K562 (cell line): ENCODE data around the gene ULK1.

ENCODE experiments used
- ATF3 ChIP-seq, 2 experiments: fragments of 450-650 bp in 1 of 2; sonication (generic) in 1 of 2; formaldehyde crosslinking in 1 of 2; IDR thresholded peaks in 1 of 2; conservative IDR thresholded peaks in 1 of 2; 2 replicates each; pipeline versions ENCODE4 v1.6.1 to v1.8.1; 2016 to 2023; ENCODE audit warnings: mild to moderate bottlenecking in 2 of 2, moderate library complexity in 2 of 2, inconsistent platforms in 1 of 2, missing genetic modification reagents in 1 of 2
- ELK3 ChIP-seq: fragments of 450-650 bp; formaldehyde crosslinking; IDR thresholded peaks from 2 replicates; pipeline ENCODE4 v1.4.0; 2020; ENCODE audit warnings: mild to moderate bottlenecking
- EP300 ChIP-seq: IDR thresholded peaks from 2 replicates; pipeline ENCODE4 v1.6.1; 2012; ENCODE audit warnings: low read length, improper control_type of control experiment
- GABPB1 ChIP-seq: sonication (generic); formaldehyde crosslinking; IDR thresholded peaks from 2 replicates; pipeline ENCODE4 v1.8.0; 2022; ENCODE audit warnings: mild to moderate bottlenecking, missing genetic modification reagents
- HMG20A ChIP-seq: fragments of 450-650 bp; formaldehyde crosslinking; conservative IDR thresholded peaks from 2 replicates; pipeline ENCODE4 v1.4.0; 2020; ENCODE audit warnings: mild to moderate bottlenecking, mixed read lengths
- MAX ChIP-seq: sonication (generic); formaldehyde crosslinking; IDR thresholded peaks from 2 replicates; pipeline ENCODE4 v1.9.0; 2022; ENCODE audit warnings: mild to moderate bottlenecking, missing genetic modification reagents
- NCOA2 ChIP-seq, 2 experiments: fragments of 450-650 bp; IDR thresholded peaks; 2 replicates each; pipeline ENCODE4 v1.6.1; 2018; ENCODE audit warnings: mild to moderate bottlenecking in 2 of 2, moderate library complexity in 1 of 2; ENCODE audit not compliant: partially characterized antibody in 2 of 2
- NELFE ChIP-seq: IDR thresholded peaks from 2 replicates; pipeline ENCODE4 v1.6.1; 2011; ENCODE audit warnings: mild to moderate bottlenecking; ENCODE audit not compliant: insufficient read depth, insufficient read length
- NR1H2 ChIP-seq: sonication (generic); formaldehyde crosslinking; IDR thresholded peaks from 2 replicates; pipeline ENCODE4 v1.4.0; 2020; ENCODE audit warnings: mild to moderate bottlenecking, missing genetic modification reagents
- YY1 ChIP-seq, 3 experiments: IDR thresholded peaks; 2 replicates each; pipeline ENCODE4 v1.6.1; 2011; ENCODE audit warnings: low read length in 2 of 3, mild to moderate bottlenecking in 2 of 3, moderate library complexity in 2 of 3, borderline replicate concordance in 1 of 3, control low read depth in 1 of 3, low read depth in 1 of 3; ENCODE audit not compliant: insufficient read depth in 3 of 3, insufficient replicate concordance in 2 of 3, control insufficient read depth in 1 of 3, insufficient read length in 1 of 3; ENCODE audit errors: extremely low read depth in 1 of 3
- ZHX1 ChIP-seq: fragments of 150-350 bp; conservative IDR thresholded peaks from 2 replicates; pipeline ENCODE4 v1.6.1; 2014; ENCODE audit warnings: low read length
- ZNF445 ChIP-seq: fragments of 250-450 bp; sonication (Bioruptor Pico); IDR thresholded peaks from 2 replicates; pipeline ENCODE4 v1.4.0; 2020; ENCODE audit warnings: low read depth, mild to moderate bottlenecking, moderate library complexity
- ZNF668 ChIP-seq: fragments of 250-450 bp; sonication (Bioruptor Pico); IDR thresholded peaks from 2 replicates; pipeline ENCODE4 v1.8.0; 2022; ENCODE audit warnings: mild to moderate bottlenecking, inconsistent platforms
- TF ChIP-seq, protein P1 (sequence below), 3 experiments: IDR thresholded peaks in 2 of 3; conservative IDR thresholded peaks in 1 of 3; 2 replicates each; pipeline ENCODE4 v1.5.1; 2011 to 2012; ENCODE audit warnings: low read length in 3 of 3, mild to moderate bottlenecking in 3 of 3, control low read depth in 2 of 3, improper control_type of control experiment in 1 of 3, inconsistent platforms in 1 of 3, low read depth in 1 of 3, mixed read lengths in 1 of 3, moderate library complexity in 1 of 3; ENCODE audit not compliant: insufficient read depth in 2 of 3

- TF ChIP-seq NCOA2 (IDR thresholded peaks at IDR 0.05; ENCODE audit: partially characterized antibody in 2 of 2) (no peak), NELFE (no peak), YY1 (IDR thresholded peaks at IDR 0.05; ENCODE audit: borderline replicate concordance in 1 of 3, control insufficient read depth in 1 of 3, extremely low read depth in 1 of 3, insufficient read depth in 3 of 3, insufficient read length in 1 of 3, insufficient replicate concordance in 2 of 3, low read depth in 1 of 3, low read length in 2 of 3) (no peak), MAX (CRISPR knock-in tag) (no peak), ATF3 (IDR thresholded peaks at IDR 0.05) (no peak), ATF3 (CRISPR knock-in tag; conservative IDR thresholded peaks at IDR 0.05) (no peak), HMG20A (CRISPR knock-in tag) (no peak), GABPB1 (CRISPR knock-in tag) (no peak), ZNF668 (CRISPR knock-in tag) (no peak), EP300 (no peak), NR1H2 (CRISPR knock-in tag) (no peak), ELK3 (CRISPR knock-in tag) (no peak), ZHX1 (no peak), ZNF445 (CRISPR knock-in tag) (no peak)
- TF ChIP-seq, protein P1, sequence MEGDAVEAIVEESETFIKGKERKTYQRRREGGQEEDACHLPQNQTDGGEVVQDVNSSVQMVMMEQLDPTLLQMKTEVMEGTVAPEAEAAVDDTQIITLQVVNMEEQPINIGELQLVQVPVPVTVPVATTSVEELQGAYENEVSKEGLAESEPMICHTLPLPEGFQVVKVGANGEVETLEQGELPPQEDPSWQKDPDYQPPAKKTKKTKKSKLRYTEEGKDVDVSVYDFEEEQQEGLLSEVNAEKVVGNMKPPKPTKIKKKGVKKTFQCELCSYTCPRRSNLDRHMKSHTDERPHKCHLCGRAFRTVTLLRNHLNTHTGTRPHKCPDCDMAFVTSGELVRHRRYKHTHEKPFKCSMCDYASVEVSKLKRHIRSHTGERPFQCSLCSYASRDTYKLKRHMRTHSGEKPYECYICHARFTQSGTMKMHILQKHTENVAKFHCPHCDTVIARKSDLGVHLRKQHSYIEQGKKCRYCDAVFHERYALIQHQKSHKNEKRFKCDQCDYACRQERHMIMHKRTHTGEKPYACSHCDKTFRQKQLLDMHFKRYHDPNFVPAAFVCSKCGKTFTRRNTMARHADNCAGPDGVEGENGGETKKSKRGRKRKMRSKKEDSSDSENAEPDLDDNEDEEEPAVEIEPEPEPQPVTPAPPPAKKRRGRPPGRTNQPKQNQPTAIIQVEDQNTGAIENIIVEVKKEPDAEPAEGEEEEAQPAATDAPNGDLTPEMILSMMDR (IDR thresholded peaks at IDR 0.05 in 2 of 3, conservative IDR thresholded peaks at IDR 0.05 in 1 of 3; ENCODE audit: insufficient read depth in 2 of 3, low read depth in 1 of 3, low read length in 3 of 3): no peak
These were observed 8.8 kb upstream of the ULK1 start for GRCh38 chr12:131885543-131886057.
